Measurements from ENCODE around the gene IRAK3. TPM values are rescaled to one million over a fixed set of nuclear protein-coding genes. Genes with fewer than 3 reads are reported as not detected.
"Not testable (repeated sequence)": the region's sequence is repeated elsewhere in the genome, so short reads cannot be mapped to it uniquely, and the experiment has no call there.

The IRAK3 gene
- total RNA-seq, 4 donors from 2014 or later, result 1.5 to 14.1 (median 7.7) TPM

- peaks cover 0 to 7% (median 0%) of the 10 kb centered on the region in 3 donors for H3K4me1 ChIP-seq
- H3K9me3 ChIP-seq, result no peaks in the 10 kb centered on the region
- H3K36me3 ChIP-seq, result no peaks in the 10 kb centered on the region
- intact Hi-C loops (cut with DNase I), result no loop called here
- H3K27ac ChIP-seq, result no peak overlapping the region
- H3K27me3 ChIP-seq, result peaks cover 0 to 5% (median 0%) of the 10 kb centered on the region in 4 donors
- no peak overlapping the region for H3K4me3 ChIP-seq
- TF ChIP-seq POLR2A (IDR thresholded peaks at IDR 0.05), result no peak
- TF ChIP-seq, protein P1, sequence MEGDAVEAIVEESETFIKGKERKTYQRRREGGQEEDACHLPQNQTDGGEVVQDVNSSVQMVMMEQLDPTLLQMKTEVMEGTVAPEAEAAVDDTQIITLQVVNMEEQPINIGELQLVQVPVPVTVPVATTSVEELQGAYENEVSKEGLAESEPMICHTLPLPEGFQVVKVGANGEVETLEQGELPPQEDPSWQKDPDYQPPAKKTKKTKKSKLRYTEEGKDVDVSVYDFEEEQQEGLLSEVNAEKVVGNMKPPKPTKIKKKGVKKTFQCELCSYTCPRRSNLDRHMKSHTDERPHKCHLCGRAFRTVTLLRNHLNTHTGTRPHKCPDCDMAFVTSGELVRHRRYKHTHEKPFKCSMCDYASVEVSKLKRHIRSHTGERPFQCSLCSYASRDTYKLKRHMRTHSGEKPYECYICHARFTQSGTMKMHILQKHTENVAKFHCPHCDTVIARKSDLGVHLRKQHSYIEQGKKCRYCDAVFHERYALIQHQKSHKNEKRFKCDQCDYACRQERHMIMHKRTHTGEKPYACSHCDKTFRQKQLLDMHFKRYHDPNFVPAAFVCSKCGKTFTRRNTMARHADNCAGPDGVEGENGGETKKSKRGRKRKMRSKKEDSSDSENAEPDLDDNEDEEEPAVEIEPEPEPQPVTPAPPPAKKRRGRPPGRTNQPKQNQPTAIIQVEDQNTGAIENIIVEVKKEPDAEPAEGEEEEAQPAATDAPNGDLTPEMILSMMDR (IDR thresholded peaks at IDR 0.05), result no peak
- DNase-seq, result no peak
- 75 to 79% methylated on average over 1 of the region's 1 CpG for WGBS, 2 donors
Measured at GRCh38 chr12:66296176-66296683, 107.2 kb downstream of the IRAK3 start.

- Histone ChIP-seq H3K36me3 (no peaks in the 10 kb centered on the region), H3K4me1 (peaks cover 0 to 8% (median 0%) of the 10 kb centered on the region in 3 donors), H3K27ac (no peak overlapping the region), H3K9me3 (no peaks in the 10 kb centered on the region), H3K4me3 (no peak overlapping the region), H3K27me3 (peaks cover 0 to 5% (median 0%) of the 10 kb centered on the region in 4 donors)
- intact Hi-C loops (cut with DNase I), result no loop called here
- no peak for DNase-seq
- TF ChIP-seq POLR2A (IDR thresholded peaks at IDR 0.05), result no peak
- TF ChIP-seq, protein P1 (IDR thresholded peaks at IDR 0.05), result no peak
- WGBS, 2 donors, result 61 to 63% methylated on average over 4 of the region's 4 CpGs
Measured at GRCh38 chr12:66297080-66297479, 108.1 kb downstream of the IRAK3 start.

- intact Hi-C loops (cut with DNase I), result no loop called here
- peaks cover 0 to 5% (median 0%) of the 10 kb centered on the region in 4 donors for H3K27me3 ChIP-seq
- 86 to 88% methylated on average over 3 of the region's 3 CpGs for WGBS, 2 donors
- no peaks in the 10 kb centered on the region for H3K9me3 ChIP-seq
- H3K4me1 ChIP-seq, result peaks cover 0 to 13% (median 0%) of the 10 kb centered on the region in 3 donors
- H3K36me3 ChIP-seq, result no peaks in the 10 kb centered on the region
- no peak overlapping the region for H3K4me3 ChIP-seq
- no peak overlapping the region for H3K27ac ChIP-seq
- no peak for DNase-seq
- TF ChIP-seq, protein P1 (IDR thresholded peaks at IDR 0.05), result no peak
- TF ChIP-seq POLR2A (IDR thresholded peaks at IDR 0.05), result no peak
Measured at GRCh38 chr12:66297923-66298322, 108.9 kb downstream of the IRAK3 start.

DNA sequence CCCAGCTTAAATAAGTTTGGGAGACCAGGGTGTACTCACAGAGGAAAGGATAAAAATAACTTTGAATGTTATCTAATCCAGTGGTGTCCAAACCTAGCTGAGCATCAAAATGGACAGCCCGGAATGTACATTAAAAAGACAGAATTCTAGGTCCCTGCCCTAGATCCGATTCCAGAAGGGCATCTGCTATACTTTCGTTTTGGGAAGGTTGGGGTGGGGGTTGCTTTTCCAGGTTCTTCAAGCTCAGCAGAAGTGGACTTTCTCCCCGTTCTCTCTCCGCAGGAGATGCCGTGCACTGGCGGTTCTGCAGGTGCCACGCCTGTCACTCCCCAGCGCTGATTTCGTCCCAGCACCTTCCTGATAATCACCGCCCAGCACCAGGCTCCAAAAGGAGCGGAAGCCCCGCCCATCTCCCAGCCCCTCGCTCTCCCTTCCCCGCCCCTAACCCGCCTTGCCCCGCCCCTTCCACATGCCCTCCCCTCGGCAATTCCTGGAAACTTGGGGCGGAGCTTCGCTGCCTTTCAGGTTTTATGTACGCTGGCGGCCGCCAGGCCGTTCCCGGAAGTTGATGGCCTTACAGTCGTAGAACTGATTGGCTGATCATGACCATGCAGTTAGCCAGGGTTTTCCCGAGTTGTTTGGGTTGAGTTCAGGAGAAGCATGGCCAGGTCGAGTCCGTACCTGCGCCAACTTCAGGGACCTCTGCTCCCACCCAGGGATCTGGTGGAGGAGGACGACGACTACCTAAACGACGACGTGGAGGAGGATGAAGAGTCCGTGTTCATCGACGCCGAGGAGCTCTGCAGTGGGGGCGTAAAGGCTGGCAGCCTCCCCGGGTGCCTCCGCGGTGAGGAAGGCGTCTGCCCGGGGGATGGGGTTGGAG lies 113.2 kb downstream of the IRAK3 start, which contains the start of gene HELB:
Gene HELB, plus strand, starts transcription at position 550 of the 883 bp plus-strand sequence. Its CDS starts 111 bp downstream, at position 661.
- H3K4me1 ChIP-seq, result peaks cover 0 to 39% (median 8%) of the 10 kb centered on the region in 3 donors
- TF ChIP-seq, protein P1 (IDR thresholded peaks at IDR 0.05), result peak in 1 of 6 experiments; percentile 3
- peak in 1 of 4 donors; percentile 67 for TF ChIP-seq POLR2A (IDR thresholded peaks at IDR 0.05)
- H3K27ac ChIP-seq, result peak within 1 kb of the TSS; percentile 70 to 89 (median 88)
- H3K9me3 ChIP-seq, result no peaks in the 10 kb centered on the region
- peaks cover 0 to 12% (median 0%) of the 10 kb centered on the region in 3 donors for H3K36me3 ChIP-seq
- peaks cover 0 to 5% (median 0%) of the 10 kb centered on the region in 4 donors for H3K27me3 ChIP-seq
- intact Hi-C loops (cut with DNase I), result no loop called here
- WGBS, 2 donors, result 0 to 1% methylated on average over 11 to 26 of the region's 45 CpGs
- peak within 1 kb of the TSS; percentile 46 to 81 (median 77) for H3K4me3 ChIP-seq
- peak; percentile 88 for DNase-seq

GRCh38 chr12:66302827-66303169 lies 113.8 kb downstream of the IRAK3 start:
- Histone ChIP-seq H3K27me3 (peaks cover 0 to 5% (median 0%) of the 10 kb centered on the region in 4 donors), H3K36me3 (peaks cover 0 to 18% (median 0%) of the 10 kb centered on the region in 3 donors), H3K4me3 (peak overlapping the region; percentile 46 to 81 (median 77)), H3K4me1 (peaks cover 0 to 39% (median 8%) of the 10 kb centered on the region in 3 donors), H3K27ac (peak overlapping the region; percentile 70 to 89 (median 88)), H3K9me3 (no peaks in the 10 kb centered on the region)
- intact Hi-C loops (cut with DNase I), result no loop called here
- 6 to 7% methylated on average over 6 of the region's 6 CpGs for WGBS, 2 donors
- TF ChIP-seq POLR2A (IDR thresholded peaks at IDR 0.05), result no peak
- TF ChIP-seq, protein P1 (IDR thresholded peaks at IDR 0.05), result no peak
- DNase-seq, result no peak

DNA sequence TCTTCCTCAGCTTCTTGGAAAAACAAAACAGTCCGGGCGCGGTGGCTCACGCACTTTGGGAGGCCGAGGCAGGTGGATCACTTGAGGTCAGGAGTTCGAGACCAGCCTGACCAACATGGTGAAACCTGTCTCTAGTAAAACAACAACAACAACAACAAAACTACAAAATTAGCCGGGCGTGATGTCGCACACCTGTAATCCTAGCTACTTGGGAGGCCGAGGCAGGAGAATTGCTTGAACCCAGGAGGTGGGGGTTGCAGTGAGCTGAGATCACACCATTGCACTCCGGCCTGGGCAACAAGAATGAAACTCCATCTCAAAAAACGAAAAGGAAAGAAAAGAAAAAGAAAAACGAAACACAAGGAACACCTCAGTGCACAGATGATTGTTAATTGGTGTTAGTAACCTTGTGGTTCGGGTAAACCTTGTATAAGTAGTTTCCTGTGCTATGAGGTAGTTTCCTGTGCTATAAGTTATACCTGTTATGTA lies 114.3 kb downstream of the IRAK3 start:
- DNase-seq; H3K9me3 ChIP-seq; H3K27me3 ChIP-seq; intact Hi-C loops (cut with DNase I): not testable (repeated sequence)
- WGBS, 2 donors, result 43 to 54% methylated on average over 14 of the region's 14 CpGs
- H3K4me1 ChIP-seq, result peaks cover 0 to 39% (median 8%) of the 10 kb centered on the region in 3 donors
- H3K27ac ChIP-seq, result peak overlapping the region in 1 of 4 donors; percentile 89
- peaks cover 0 to 24% (median 0%) of the 10 kb centered on the region in 3 donors for H3K36me3 ChIP-seq
- peak overlapping the region; percentile 46 to 81 (median 77) for H3K4me3 ChIP-seq
